Progenitor cell of endocrine pancreas (in vitro differentiated cells): ENCODE data around the gene SHISAL1. TPM values are rescaled to one million over a fixed set of nuclear protein-coding genes. Genes with fewer than 3 reads are reported as not detected.

Experiments
- DNase-seq: peaks from one replicate; pipeline ENCODE4 v3.0.0; 2021; ENCODE audit warnings: low spot score; ENCODE audit not compliant: unreplicated experiment
- H3K27ac Mint-ChIP-seq: 2 replicates; pipeline ENCODE4 v1.8.0; 2021; ENCODE audit warnings: mild to moderate bottlenecking, moderate library complexity, mixed read lengths
- H3K27me3 Mint-ChIP-seq: 2 replicates; pipeline ENCODE4 v1.8.0; 2021; ENCODE audit warnings: mixed read lengths
- H3K36me3 Mint-ChIP-seq: 2 replicates; pipeline ENCODE4 v1.8.0; 2022; ENCODE audit warnings: mixed read lengths; ENCODE audit not compliant: insufficient read depth
- H3K4me1 Mint-ChIP-seq: 2 replicates; pipeline ENCODE4 v1.8.0; 2021; ENCODE audit warnings: low read depth, mixed read lengths
- H3K4me3 Mint-ChIP-seq: 2 replicates; pipeline ENCODE4 v1.8.0; 2021; ENCODE audit warnings: low read depth, mild to moderate bottlenecking, moderate library complexity, mixed read lengths
- H3K9me3 Mint-ChIP-seq: 2 replicates; pipeline ENCODE4 v1.8.0; 2021; ENCODE audit warnings: low read depth, mixed read lengths
- total RNA-seq: library from RNA; stranded (reverse); gene quantifications from 2 replicates; pipeline ENCODE4 v1.2.1, GENCODE V29; 2021
- TF ChIP-seq, protein P1 (sequence below): fragments of 200-600 bp; sonication (generic); IDR thresholded peaks from one replicate; pipeline ENCODE4 v1.5.0; 2021; ENCODE audit warnings: antibody characterized with exemption, mild to moderate bottlenecking; ENCODE audit not compliant: unreplicated experiment

Gene SHISAL1
- total RNA-seq, 1 donor from 2014 or later = 0.46 TPM

GRCh38 chr22:44254811-44255210, 57.9 kb downstream of the SHISAL1 start:
- H3K27ac Mint-ChIP-seq = no peak overlapping the region
- TF ChIP-seq, protein P1, sequence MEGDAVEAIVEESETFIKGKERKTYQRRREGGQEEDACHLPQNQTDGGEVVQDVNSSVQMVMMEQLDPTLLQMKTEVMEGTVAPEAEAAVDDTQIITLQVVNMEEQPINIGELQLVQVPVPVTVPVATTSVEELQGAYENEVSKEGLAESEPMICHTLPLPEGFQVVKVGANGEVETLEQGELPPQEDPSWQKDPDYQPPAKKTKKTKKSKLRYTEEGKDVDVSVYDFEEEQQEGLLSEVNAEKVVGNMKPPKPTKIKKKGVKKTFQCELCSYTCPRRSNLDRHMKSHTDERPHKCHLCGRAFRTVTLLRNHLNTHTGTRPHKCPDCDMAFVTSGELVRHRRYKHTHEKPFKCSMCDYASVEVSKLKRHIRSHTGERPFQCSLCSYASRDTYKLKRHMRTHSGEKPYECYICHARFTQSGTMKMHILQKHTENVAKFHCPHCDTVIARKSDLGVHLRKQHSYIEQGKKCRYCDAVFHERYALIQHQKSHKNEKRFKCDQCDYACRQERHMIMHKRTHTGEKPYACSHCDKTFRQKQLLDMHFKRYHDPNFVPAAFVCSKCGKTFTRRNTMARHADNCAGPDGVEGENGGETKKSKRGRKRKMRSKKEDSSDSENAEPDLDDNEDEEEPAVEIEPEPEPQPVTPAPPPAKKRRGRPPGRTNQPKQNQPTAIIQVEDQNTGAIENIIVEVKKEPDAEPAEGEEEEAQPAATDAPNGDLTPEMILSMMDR = no peak
- DNase-seq = peak; percentile 0
- H3K27me3 Mint-ChIP-seq = peaks cover 31% of the 10 kb centered on the region
- no peaks in the 10 kb centered on the region for H3K4me1 Mint-ChIP-seq
- H3K36me3 Mint-ChIP-seq = no peaks in the 10 kb centered on the region
- H3K4me3 Mint-ChIP-seq = no peak overlapping the region
- peaks cover 16% of the 10 kb centered on the region for H3K9me3 Mint-ChIP-seq

GRCh38 chr22:44249376-44250147, 63.2 kb downstream of the SHISAL1 start:
- no peak overlapping the region for H3K27ac Mint-ChIP-seq
- TF ChIP-seq, protein P1 = no peak
- no peak overlapping the region for H3K4me3 Mint-ChIP-seq
- no peaks in the 10 kb centered on the region for H3K36me3 Mint-ChIP-seq
- H3K4me1 Mint-ChIP-seq = no peaks in the 10 kb centered on the region
- peaks cover 7% of the 10 kb centered on the region for H3K27me3 Mint-ChIP-seq
- no peak for DNase-seq
- peaks cover 25% of the 10 kb centered on the region for H3K9me3 Mint-ChIP-seq

DNA sequence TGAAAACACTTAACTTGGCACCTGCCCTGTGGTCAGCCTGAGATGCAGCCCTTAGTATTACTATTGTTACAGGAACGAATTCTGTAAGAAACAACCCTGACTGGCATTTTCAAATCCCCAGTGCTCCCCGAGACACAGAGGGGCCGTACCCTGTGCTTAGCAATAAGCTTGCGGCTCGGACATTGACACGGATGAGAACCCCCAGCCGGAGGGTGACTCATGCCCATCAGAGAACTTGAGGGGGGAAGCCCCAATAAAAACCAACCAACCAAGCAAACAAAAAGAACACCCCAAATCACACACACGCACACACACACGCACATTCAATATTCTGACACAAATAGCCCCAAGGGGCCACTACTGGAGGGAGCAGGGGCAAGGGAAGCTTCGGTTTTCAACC, 63.8 kb downstream of the SHISAL1 start:
- Mint-ChIP-seq H3K4me3 (no peak overlapping the region), H3K4me1 (no peaks in the 10 kb centered on the region), H3K27ac (no peak overlapping the region), H3K9me3 (peaks cover 25% of the 10 kb centered on the region), H3K36me3 (no peaks in the 10 kb centered on the region), H3K27me3 (peaks cover 4% of the 10 kb centered on the region)
- DNase-seq = no peak
- TF ChIP-seq, protein P1 = no peak

- peaks cover 3% of the 10 kb centered on the region for H3K27me3 Mint-ChIP-seq
- DNase-seq = no peak
- TF ChIP-seq, protein P1 = no peak
- no peaks in the 10 kb centered on the region for H3K4me1 Mint-ChIP-seq
- H3K36me3 Mint-ChIP-seq = no peaks in the 10 kb centered on the region
- no peak overlapping the region for H3K27ac Mint-ChIP-seq
- no peak overlapping the region for H3K4me3 Mint-ChIP-seq
- peaks cover 25% of the 10 kb centered on the region for H3K9me3 Mint-ChIP-seq
Observed at GRCh38 chr22:44247923-44248892, 64.5 kb downstream of the SHISAL1 start.

- TF ChIP-seq, protein P1 = no peak
- peaks cover 25% of the 10 kb centered on the region for H3K9me3 Mint-ChIP-seq
- H3K4me1 Mint-ChIP-seq = no peaks in the 10 kb centered on the region
- no peak overlapping the region for H3K4me3 Mint-ChIP-seq
- DNase-seq = no peak
- H3K36me3 Mint-ChIP-seq = no peaks in the 10 kb centered on the region
- H3K27me3 Mint-ChIP-seq = peaks cover 3% of the 10 kb centered on the region
- no peak overlapping the region for H3K27ac Mint-ChIP-seq
Observed at GRCh38 chr22:44247346-44247745, 65.4 kb downstream of the SHISAL1 start.
